ENCODE results near the gene URM1. TPM values are rescaled to one million over a fixed set of nuclear protein-coding genes. Genes with fewer than 3 reads are reported as not detected.

The URM1 gene
- total RNA-seq, 4 donors from 2014 or later, result 30.2 to 37.6 (median 34.0) TPM

- H3K4me3 ChIP-seq, result no peak overlapping the region
- DNase-seq (ENCODE audit: low spot score in 2 of 2), result no peak
- no peak overlapping the region for H3K27ac ChIP-seq
- no peaks in the 10 kb centered on the region for H3K9me3 ChIP-seq
- WGBS, result 71% methylated on average over 16 of the region's 22 CpGs
- no peaks in the 10 kb centered on the region for H3K4me1 ChIP-seq
- no peaks in the 10 kb centered on the region for H3K27me3 ChIP-seq
- TF ChIP-seq EP300 (IDR thresholded peaks at IDR 0.05) (no peak), CTCF (IDR thresholded peaks at IDR 0.05) (no peak), POLR2A (IDR thresholded peaks at IDR 0.05) (no peak), POLR2AphosphoS5 (IDR thresholded peaks at IDR 0.05) (no peak)
- peaks cover 12% of the 10 kb centered on the region for H3K36me3 ChIP-seq
Observed at GRCh38 chr9:128428644-128429512, 57.7 kb downstream of the URM1 start.

- no peaks in the 10 kb centered on the region for H3K9me3 ChIP-seq
- H3K27me3 ChIP-seq, result no peaks in the 10 kb centered on the region
- peaks cover 12% of the 10 kb centered on the region for H3K36me3 ChIP-seq
- WGBS, result 88% methylated on average over 13 of the region's 13 CpGs
- no peak for DNase-seq (ENCODE audit: low spot score in 2 of 2)
- no peak for TF ChIP-seq POLR2AphosphoS5 (IDR thresholded peaks at IDR 0.05)
- TF ChIP-seq POLR2A (IDR thresholded peaks at IDR 0.05), result no peak
- no peak overlapping the region for H3K4me3 ChIP-seq
- no peaks in the 10 kb centered on the region for H3K4me1 ChIP-seq
- H3K27ac ChIP-seq, result no peak overlapping the region
Observed at GRCh38 chr9:128429513-128430086, 58.4 kb downstream of the URM1 start.

- no peak for TF ChIP-seq POLR2AphosphoS5 (IDR thresholded peaks at IDR 0.05)
- no peak for TF ChIP-seq POLR2A (IDR thresholded peaks at IDR 0.05)
- TF ChIP-seq EP300 (IDR thresholded peaks at IDR 0.05), result no peak
- no peak for TF ChIP-seq CTCF (IDR thresholded peaks at IDR 0.05)
- DNase-seq (ENCODE audit: low spot score in 2 of 2), result no peak
- Histone ChIP-seq H3K27ac (no peak overlapping the region), H3K36me3 (peaks cover 6% of the 10 kb centered on the region), H3K4me3 (no peak overlapping the region), H3K27me3 (no peaks in the 10 kb centered on the region), H3K4me1 (no peaks in the 10 kb centered on the region), H3K9me3 (no peaks in the 10 kb centered on the region)
- 86% methylated on average over 4 of the region's 8 CpGs for WGBS
Observed at GRCh38 chr9:128431207-128431606, 60.0 kb downstream of the URM1 start.

GRCh38 chr9:128434340-128434739, 63.2 kb downstream of the URM1 start:
- H3K27ac ChIP-seq, result no peak overlapping the region
- no peak overlapping the region for H3K4me3 ChIP-seq
- H3K4me1 ChIP-seq, result peaks cover 10% of the 10 kb centered on the region
- 88% methylated on average over 12 of the region's 17 CpGs for WGBS
- H3K9me3 ChIP-seq, result no peaks in the 10 kb centered on the region
- no peaks in the 10 kb centered on the region for H3K27me3 ChIP-seq
- no peaks in the 10 kb centered on the region for H3K36me3 ChIP-seq
- no peak for TF ChIP-seq CTCF (IDR thresholded peaks at IDR 0.05)
- no peak for TF ChIP-seq POLR2AphosphoS5 (IDR thresholded peaks at IDR 0.05)
- DNase-seq (ENCODE audit: low spot score in 2 of 2), result no peak

- Histone ChIP-seq H3K36me3 (no peaks in the 10 kb centered on the region), H3K27me3 (no peaks in the 10 kb centered on the region), H3K9me3 (no peaks in the 10 kb centered on the region), H3K4me3 (no peak overlapping the region), H3K4me1 (peaks cover 10% of the 10 kb centered on the region), H3K27ac (no peak overlapping the region)
- TF ChIP-seq POLR2A (IDR thresholded peaks at IDR 0.05) (no peak), POLR2AphosphoS5 (IDR thresholded peaks at IDR 0.05) (no peak), CTCF (IDR thresholded peaks at IDR 0.05) (no peak)
- DNase-seq (ENCODE audit: low spot score in 2 of 2), result no peak
- 85% methylated on average over 10 of the region's 18 CpGs for WGBS
Observed at GRCh38 chr9:128435611-128436010, 64.4 kb downstream of the URM1 start.
